ENCODE data around the gene BLACAT1. TPM values are rescaled to one million over a fixed set of nuclear protein-coding genes. Genes with fewer than 3 reads are reported as not detected.
A peak's percentile ranks its signal among the peaks of the same experiment; 100 is the strongest.

The BLACAT1 gene
- total RNA-seq, 1 experiment from 2014 or later: not detected

DNA sequence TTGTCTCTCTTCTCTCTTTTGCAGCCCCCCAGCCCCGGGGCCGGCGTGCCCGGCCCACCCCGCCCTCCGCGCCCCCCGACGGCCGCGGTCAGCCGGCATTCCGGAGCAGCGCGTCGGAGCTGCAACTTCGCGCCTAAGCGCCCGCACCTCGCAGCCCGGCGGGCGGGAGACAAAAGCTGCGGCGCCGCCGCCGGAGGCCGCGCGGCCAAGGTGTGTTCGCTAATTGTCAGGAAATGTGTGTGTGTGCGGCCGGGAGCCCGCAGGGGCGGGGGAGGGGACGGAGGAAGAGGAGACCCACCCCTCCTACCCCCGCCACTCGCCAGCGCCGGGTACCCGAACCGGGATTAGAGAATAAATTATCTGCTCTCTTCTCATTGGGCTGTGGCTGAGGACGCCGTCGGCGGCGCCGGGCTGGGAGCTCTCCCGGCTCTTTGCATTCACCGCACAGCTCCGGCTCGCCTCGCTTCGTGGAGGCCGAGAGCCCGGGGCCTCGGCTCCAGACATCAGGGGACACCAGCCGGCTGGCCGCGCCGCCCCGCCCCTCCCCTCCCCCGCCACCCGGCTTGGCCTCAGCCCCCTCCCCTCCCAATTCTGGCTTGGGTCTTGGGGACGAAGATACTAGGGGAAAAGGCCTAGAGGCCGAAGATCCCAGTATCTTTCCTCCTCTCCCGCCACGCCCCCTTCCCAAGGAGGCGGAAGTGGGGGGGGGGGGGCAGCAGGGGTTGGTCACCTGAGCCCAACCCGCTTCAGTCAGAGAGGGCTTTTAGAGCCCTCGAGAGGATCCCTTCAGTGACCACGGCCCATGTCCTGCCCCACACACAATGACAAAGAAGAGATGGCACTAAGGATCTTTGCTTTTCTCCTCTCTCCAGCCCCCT, 1.3 kb upstream of the BLACAT1 start:
- DNase-seq (ENCODE audit: low read depth): no peak

- DNase-seq (ENCODE audit: low read depth): no peak
Measured at GRCh38 chr1:205456383-205456867, 580 bp upstream of the BLACAT1 start.

- DNase-seq (ENCODE audit: low read depth): no peak
Measured at GRCh38 chr1:205454903-205455335, 926 bp downstream of the BLACAT1 start.

- no peak for DNase-seq (ENCODE audit: low read depth)
Measured at GRCh38 chr1:205453466-205453865, 2.4 kb downstream of the BLACAT1 start.

GRCh38 chr1:205452933-205453332, 2.9 kb downstream of the BLACAT1 start:
- no peak for DNase-seq (ENCODE audit: low read depth)

GRCh38 chr1:205452364-205452763, 3.5 kb downstream of the BLACAT1 start:
- DNase-seq (ENCODE audit: low read depth): no peak

DNA sequence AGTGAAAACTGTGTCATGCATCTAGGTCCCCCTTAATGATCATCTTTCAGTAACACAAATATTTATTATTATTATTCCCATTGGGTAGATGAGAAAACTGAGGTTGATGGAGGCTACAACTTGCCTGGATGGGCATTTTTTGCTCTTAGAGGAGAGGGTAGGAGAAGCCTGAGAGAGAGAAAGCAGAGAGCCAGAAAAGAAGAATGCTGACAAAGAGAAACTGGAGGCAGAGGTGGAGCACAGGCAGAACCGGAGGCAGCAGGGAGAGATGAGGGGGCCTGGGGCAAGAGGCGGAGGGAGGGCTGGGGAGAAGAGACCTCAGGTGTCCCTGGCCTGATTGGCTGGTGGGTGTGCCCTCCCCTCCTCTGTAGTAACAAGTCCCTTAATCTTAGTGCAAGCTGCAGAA, 4.1 kb downstream of the BLACAT1 start:
- no peak for DNase-seq (ENCODE audit: low read depth)

- no peak for DNase-seq (ENCODE audit: low read depth)
Measured at GRCh38 chr1:205451202-205451601, 4.6 kb downstream of the BLACAT1 start.

DNA sequence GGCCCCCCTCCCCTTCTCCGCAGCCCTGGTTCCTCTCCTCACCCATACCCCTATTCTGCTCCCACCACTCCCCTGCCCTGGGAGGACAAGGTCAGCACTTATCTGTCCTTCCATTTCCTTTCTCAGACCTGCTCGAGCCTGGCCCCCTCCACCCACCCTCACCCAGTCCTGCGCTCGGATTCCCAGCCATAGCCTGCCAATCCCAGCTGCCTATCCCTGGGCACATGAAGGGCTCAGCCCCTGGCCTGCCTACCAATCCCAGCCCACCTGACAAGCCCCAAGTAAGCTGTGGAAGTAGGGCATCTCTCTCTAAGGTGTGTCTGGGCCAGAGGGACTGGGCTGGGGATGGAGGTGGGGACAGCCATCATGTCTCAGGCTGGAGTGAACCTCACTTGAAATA, 5.4 kb downstream of the BLACAT1 start:
- DNase-seq (ENCODE audit: low read depth): no peak

DNA sequence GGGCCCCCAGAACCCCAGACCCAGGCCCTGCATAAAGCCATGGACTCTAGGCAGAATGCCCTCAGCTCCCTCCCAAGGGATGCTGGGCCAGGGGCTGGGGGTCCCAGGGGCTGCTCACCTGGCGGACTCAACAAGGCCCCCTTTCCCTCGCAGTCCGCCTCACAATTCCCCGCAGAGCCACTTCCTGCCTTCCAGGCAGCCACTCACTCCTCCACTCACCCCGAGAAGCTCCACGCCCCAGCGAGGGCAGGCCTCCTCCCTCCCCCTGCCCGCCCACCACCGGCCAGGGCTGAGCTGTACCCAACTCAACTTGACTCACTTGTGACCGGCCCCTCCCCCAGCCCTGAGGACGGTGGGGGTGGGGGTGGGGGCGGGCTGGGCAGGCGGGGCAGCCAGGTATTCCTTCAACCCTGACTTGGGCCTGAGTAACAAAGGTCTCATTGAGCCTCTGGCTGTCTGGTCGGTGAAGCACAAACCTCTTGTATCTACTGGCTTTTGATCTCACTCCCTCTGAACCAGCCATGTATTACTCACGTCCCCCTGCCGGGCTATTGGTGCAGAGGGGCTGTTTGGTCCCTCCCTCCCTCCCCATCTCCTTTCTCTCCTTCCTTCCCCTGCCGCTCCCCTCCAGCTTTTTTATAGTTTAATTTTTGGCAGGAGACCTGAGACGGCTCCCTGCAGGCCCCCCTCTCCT, 5.9 kb downstream of the BLACAT1 start:
- DNase-seq (ENCODE audit: low read depth): no peak

- DNase-seq (ENCODE audit: low read depth): no peak
Measured at GRCh38 chr1:205449254-205449749, 6.5 kb downstream of the BLACAT1 start.

DNA sequence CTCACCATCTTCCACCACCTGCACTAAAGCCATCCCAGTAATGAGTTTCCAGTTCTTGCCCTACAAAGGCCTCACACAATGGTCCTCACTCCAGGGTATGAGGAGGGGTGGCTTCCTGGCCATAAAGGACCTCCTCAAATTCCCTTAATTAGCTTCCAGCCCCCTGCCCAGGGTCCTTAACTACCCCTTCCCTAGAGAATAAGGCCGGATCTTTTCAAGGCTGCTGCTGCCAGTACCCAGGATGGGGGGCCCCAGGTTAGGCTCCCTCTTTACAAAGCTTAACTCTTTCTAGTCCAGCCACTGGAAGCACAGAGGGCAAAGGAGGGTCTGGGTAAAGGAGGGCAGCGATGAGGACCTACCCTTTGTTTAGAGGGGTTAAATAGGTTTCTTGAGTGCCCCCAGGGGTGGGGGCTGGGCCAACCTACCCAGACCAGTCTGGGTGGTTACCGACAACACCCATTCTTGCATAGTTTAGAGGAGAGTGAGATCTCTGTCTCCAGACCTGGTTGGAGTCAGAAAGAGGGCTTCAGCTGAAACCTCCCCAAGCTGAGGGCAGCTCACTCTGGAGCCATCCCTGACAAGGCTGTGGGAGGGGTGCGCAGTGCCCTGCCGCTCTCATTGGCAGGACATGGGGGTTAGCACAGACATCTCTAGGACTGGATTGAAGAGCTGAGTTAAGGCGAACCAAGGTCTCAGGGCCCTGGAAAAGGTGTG, 7.1 kb downstream of the BLACAT1 start:
- no peak for DNase-seq (ENCODE audit: low read depth)

DNA sequence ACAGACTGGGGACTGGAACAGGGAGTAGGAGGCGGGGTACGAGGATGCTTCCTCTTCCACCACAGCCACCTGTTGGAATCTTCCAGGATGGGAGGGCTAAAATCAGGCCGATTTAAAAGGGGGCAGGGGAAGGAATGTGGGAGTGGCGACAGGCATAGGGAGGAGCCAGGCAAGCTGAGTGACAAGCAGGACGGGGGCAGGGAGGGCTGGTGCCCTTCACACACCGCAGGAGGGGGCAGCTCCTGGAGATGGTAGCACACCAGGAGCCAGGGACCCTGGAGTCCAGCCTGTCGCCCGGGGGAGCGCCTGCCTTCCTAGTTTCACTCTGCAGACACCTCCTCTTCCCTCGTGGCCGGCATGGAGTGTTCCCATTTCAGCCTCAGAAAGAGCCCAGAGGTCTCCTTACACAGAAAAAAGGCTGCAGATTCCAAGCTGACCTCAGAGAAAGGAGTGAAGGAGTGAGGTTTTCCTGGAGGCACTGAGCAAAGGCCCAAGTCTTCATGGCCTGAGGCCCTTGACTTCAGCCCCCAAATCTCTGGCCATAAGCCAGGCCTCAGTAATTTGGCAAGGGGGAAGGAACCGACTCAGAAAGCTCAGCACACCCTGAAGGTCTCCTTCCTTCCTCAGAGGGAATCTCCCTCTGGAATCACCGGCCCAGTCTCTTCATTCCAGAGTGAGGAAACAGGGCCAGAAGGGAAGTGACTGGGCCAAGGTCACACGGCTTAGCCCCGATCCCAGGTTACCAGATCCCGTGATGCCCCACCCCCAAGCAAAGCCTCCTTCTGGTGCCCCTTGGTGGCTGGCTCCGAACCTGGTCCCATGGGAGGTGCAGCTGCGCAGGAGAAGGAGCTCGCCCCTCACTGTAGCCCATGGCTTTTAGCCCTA, 8.1 kb downstream of the BLACAT1 start:
- DNase-seq (ENCODE audit: low read depth): no peak

DNA sequence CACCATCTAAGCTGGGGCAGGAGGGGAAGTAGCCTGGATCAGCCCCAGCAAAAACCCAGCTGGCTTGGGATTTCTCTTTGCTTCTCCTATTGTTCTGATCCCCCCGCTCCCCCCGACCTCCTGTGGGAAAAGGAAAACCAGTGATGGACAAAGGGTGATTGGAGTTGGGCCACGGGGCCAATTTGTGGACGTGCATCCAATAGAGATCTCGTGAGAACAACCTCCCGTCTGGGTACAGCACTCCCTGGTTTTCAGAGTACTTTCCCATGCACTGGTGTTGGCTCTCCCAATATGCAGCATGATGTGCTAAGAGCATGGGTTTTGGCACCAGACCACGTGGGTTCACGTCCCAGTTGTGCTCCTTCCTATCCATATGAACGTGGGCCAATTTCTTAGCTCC, 9.0 kb downstream of the BLACAT1 start:
- no peak for DNase-seq (ENCODE audit: low read depth)

DNA sequence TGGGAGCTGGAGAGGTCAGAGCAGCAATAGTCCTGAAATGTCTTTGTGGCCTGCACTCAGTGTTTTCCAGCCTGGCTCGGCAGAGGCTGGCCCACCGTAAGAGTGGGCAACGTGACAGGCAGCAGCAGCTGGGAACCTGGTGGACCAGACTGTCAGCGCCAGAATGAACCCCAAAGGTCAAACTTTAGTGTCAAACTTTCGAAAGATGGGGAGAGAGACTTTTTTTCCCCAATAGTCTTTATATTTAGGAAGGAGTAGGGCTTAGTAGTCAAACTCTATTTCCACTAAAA, 10.3 kb downstream of the BLACAT1 start:
- no peak for DNase-seq (ENCODE audit: low read depth)

DNA sequence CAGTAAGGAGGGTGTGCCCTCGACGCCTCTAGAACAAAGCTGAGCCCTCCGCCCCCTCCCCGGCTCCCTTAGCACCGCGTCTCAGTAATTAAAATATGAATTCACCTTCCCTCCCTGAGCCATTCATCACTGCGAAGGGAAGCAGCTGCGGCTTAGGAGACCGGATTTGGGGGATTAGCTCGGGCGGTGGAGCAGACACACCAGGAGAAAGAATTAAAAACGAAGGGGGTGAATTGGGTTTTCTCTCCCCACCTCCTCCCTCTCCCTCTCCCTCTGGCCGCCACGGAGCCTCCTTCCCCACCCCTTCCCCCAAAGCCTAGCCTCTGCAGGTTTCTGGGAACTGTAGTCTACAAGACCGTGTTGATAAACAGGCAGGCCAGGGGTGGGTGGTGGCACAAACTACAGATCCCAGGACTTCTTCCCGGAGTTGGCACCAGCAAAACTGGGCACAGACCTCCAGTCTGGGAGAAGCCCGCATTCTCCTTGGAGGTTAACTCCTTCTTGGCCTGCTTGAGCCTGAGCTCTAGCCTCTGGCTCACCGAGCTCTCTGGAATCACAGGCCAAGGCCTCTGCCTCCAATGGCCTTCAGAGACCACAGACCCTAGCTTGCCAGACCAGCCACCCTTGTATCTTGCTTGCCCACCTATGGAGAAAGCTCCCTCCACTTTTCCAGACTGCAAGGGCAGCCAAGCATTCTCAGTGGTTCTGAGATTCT, 10.8 kb downstream of the BLACAT1 start:
- peak; percentile 28 for DNase-seq (ENCODE audit: low read depth)

DNA sequence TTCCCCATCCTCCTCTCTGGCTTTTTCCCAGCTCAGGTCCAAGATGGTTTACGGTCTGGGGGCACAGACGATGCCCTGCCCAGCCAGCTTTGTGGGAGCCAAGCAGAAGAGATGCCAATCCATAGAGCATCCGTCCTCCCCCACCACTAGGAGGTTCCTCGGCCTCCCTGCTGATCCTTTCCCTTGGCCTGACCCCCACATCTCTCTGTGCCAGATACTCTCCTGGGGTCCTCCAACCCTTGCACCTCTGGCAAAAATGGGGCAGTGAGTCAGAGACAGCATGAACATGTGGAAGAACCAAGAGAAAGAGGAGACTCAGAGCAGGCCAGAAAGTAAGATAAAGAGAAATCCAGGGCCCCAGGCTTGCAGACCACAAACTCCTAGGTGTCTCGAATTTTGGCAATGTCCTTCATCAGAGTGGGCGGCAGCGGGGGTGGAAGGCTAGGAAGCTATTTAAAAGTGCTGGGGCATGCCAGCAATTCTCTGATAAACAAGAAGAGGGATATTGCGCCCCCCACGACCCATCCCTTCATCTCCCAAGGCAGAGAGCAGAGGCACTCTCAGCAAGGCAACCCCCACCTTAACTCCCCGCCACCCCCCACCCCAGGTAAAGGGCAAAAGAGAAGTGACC, 11.4 kb downstream of the BLACAT1 start:
- DNase-seq (ENCODE audit: low read depth): no peak

- no peak for DNase-seq (ENCODE audit: low read depth)
Measured at GRCh38 chr1:205443585-205444299, 12.1 kb downstream of the BLACAT1 start.

GRCh38 chr1:205442051-205442725, 13.7 kb downstream of the BLACAT1 start:
- no peak for DNase-seq (ENCODE audit: low read depth)
